Mucosa of descending colon (tissue), 3 donors: ENCODE results near the gene PELI3. TPM values are rescaled to one million over a fixed set of nuclear protein-coding genes. Genes with fewer than 3 reads are reported as not detected.

ENCODE experiments used
- ATAC-seq: fragments of 200-7000 bp; cut with Tn5 transposase; one replicate; pipeline ENCODE4 v1.9.1; 2020; ENCODE audit warnings: mild to moderate bottlenecking, moderate library complexity
- DNase-seq, 3 donors: peaks; one replicate each; pipeline ENCODE4 v3.0.0-alpha.2; 2020
- H3K36me3 ChIP-seq: fragments of 200-600 bp; one replicate; pipeline ENCODE4 v1.8.0; 2021; ENCODE audit warnings: low read depth, mild to moderate bottlenecking
- H3K4me1 ChIP-seq: fragments of 200-600 bp; one replicate; pipeline ENCODE4 v1.8.0; 2021; ENCODE audit warnings: low read depth, mild to moderate bottlenecking
- H3K4me3 ChIP-seq: fragments of 200-600 bp; one replicate; pipeline ENCODE4 v1.8.0; 2021; ENCODE audit warnings: mild to moderate bottlenecking
- H3K9me3 ChIP-seq: fragments of 200-600 bp; one replicate; pipeline ENCODE4 v1.8.0; 2021; ENCODE audit warnings: mild to moderate bottlenecking
- intact Hi-C, 2 donors: fragments of 100-400 bp; cut with DNase I in 1 of 2; cut with micrococcal nuclease in 1 of 2; formaldehyde crosslinking; loops; one replicate each; pipeline versions ENCODE4 v1.11.0 to v1.11.1; 2022; cut with DNase I, micrococcal nuclease
- total RNA-seq, 3 donors: library from RNA; stranded (reverse); fragmentation: NEBNext Ultra II Directional in 2 of 3; extraction: Animal tissue kit (Norgen Biotek cat#: 25700) in 2 of 3; gene quantifications; one replicate each; pipeline versions ENCODE4 v1.2.1 to v1.2.4, GENCODE V29; 2021 to 2023
- TF ChIP-seq, protein P1 (sequence below): fragments of 200-600 bp; IDR thresholded peaks from one replicate; pipeline ENCODE4 v1.8.0; 2022; ENCODE audit warnings: antibody characterized with exemption, mild to moderate bottlenecking
- donor health status: DM: no; HTN: no; CAD: no; lungs with moderate emphysema.
- donor health status: DM: no; HTN: no; CAD: no.
- donor health status: DM: no; HTN: yes; CAD: no.

PELI3 gene
- total RNA-seq, 3 donors from 2014 or later = 2.8 to 25.5 (median 3.6) TPM

DNA sequence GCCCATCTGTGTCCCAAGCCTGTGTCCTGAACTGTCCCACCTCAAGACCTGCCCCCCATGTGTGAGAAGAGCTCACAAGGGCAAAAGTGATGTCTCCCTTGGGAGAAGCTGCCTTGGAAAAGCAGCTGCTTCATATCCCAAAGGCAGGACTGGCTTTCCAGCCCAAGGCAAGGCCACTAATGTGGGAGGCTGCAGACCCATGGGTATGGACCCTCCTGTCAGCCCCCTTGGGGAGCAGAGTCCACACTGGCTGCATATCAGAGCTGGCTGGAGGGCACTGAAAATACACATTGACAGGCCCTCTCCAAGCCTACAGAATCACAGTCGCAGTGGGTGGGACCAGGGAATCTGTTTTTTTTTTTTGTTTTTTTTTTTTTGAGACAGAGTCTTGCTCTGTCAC, 2.7 kb downstream of the PELI3 start:
- Histone ChIP-seq H3K9me3 (no peaks in the 10 kb centered on the region), H3K36me3 (no peaks in the 10 kb centered on the region), H3K4me3 (no peak overlapping the region), H3K4me1 (peaks cover 8% of the 10 kb centered on the region)
- no peak for DNase-seq
- no peak for ATAC-seq
- TF ChIP-seq, protein P1, sequence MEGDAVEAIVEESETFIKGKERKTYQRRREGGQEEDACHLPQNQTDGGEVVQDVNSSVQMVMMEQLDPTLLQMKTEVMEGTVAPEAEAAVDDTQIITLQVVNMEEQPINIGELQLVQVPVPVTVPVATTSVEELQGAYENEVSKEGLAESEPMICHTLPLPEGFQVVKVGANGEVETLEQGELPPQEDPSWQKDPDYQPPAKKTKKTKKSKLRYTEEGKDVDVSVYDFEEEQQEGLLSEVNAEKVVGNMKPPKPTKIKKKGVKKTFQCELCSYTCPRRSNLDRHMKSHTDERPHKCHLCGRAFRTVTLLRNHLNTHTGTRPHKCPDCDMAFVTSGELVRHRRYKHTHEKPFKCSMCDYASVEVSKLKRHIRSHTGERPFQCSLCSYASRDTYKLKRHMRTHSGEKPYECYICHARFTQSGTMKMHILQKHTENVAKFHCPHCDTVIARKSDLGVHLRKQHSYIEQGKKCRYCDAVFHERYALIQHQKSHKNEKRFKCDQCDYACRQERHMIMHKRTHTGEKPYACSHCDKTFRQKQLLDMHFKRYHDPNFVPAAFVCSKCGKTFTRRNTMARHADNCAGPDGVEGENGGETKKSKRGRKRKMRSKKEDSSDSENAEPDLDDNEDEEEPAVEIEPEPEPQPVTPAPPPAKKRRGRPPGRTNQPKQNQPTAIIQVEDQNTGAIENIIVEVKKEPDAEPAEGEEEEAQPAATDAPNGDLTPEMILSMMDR = no peak
- intact Hi-C loops = no loop called here

DNA sequence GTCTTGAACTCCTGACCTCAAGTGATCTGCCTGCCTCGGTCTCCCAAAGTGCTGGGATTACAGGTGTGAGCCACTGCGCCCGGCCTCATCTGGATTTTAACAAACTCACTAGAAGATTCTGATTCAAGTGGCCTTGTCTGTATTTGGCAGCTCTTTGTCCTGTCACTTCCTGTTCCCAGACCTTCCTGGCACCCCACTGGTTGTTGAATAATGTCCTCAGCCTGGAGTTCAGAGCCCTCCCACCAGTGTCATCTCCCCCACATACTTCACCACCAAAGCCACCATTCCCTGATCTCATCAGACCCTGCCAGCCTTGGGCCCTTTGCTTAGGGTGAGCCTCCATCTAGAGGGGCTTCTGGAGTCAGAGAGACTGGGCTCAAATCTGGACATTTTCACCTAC, 3.3 kb downstream of the PELI3 start:
- Histone ChIP-seq H3K4me3 (no peak overlapping the region), H3K4me1 (peaks cover 8% of the 10 kb centered on the region), H3K36me3 (no peaks in the 10 kb centered on the region), H3K9me3 (no peaks in the 10 kb centered on the region)
- DNase-seq (no peak), ATAC-seq (no peak)
- TF ChIP-seq, protein P1 = no peak
- intact Hi-C loops = no loop called here

DNA sequence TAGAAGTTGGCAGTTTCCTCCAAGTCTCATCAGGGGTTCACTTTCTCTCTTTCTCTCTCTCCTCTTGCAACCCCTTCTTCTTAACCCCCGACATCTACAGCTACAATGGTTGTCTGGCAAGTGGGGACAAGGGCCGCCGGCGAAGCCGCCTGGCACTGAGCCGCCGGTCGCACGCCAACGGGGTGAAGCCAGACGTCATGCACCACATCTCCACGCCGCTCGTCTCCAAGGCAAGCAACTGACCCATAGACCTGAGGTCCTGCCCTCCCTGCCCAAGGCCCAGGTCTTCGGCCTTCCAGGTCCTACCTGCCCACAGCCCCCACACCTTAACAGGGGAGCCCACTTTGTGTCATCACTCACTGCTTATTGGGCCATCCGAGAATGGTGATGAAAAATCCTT, 4.4 kb downstream of the PELI3 start:
- no peak for DNase-seq
- TF ChIP-seq, protein P1 = no peak
- no peak for ATAC-seq
- peaks cover 8% of the 10 kb centered on the region for H3K4me1 ChIP-seq
- no peaks in the 10 kb centered on the region for H3K36me3 ChIP-seq
- no peak overlapping the region for H3K4me3 ChIP-seq
- H3K9me3 ChIP-seq = no peaks in the 10 kb centered on the region
- intact Hi-C loops = no loop called here

DNA sequence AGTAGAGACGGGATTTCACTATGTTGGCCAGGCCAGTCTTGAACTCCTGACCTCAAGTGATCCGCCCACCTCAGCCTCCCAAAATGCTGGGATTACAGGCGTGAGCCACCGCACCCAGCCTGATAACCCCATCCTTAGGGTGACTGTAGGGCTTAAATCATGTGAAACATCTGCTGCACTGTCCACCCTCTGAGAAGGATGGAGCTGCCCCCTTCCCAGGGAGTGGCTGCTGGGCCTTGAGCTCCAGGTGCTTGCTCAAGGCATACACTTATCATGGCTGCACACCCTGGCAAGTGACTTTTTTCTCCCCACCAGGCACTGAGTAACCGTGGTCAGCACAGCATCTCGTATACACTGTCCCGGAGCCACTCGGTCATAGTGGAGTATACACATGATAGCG, 5.3 kb downstream of the PELI3 start:
- Histone ChIP-seq H3K4me1 (peaks cover 8% of the 10 kb centered on the region), H3K9me3 (no peaks in the 10 kb centered on the region), H3K36me3 (no peaks in the 10 kb centered on the region), H3K4me3 (no peak overlapping the region)
- intact Hi-C loops = no loop called here
- TF ChIP-seq, protein P1 = no peak
- DNase-seq (no peak), ATAC-seq (no peak)

DNA sequence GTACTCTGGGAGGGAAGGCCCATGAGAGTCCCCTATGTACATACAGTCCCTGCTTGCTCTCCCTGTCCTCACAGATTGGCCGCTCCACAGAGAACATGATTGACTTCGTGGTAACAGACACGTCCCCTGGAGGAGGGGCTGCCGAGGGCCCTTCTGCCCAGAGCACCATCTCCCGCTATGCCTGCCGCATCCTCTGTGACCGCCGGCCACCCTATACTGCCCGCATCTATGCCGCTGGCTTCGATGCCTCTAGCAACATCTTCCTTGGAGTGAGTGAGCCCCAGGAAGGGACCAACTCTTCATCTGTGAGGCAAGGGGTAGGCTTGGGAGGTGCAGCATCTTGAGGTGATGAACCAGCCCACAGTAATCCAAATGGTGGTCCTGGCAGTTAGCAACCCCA, 6.5 kb downstream of the PELI3 start:
- TF ChIP-seq, protein P1 = no peak
- intact Hi-C loops = no loop called here
- Histone ChIP-seq H3K4me3 (no peak overlapping the region), H3K4me1 (no peaks in the 10 kb centered on the region), H3K36me3 (no peaks in the 10 kb centered on the region), H3K9me3 (no peaks in the 10 kb centered on the region)
- ATAC-seq (no peak), DNase-seq (no peak)
